HEK293 (cell line): ENCODE data around the gene PCSK2.

Source experiments
- CTCF ChIA-PET: fragments of 350-600 bp; formaldehyde crosslinking; extraction: SDS; loops from one replicate; lab custom pipeline; 2021; ENCODE audit warnings: antibody characterized with exemption; lab: Yijun Ruan, JAX
- POLR2A ChIA-PET: fragments of 300-600 bp; formaldehyde crosslinking; extraction: SDS; loops from one replicate; lab custom pipeline; 2020; ENCODE audit warnings: antibody characterized with exemption, inconsistent platforms; lab: Yijun Ruan, JAX
- H3K27ac ChIP-seq: fragments of 200-500 bp; sonication (Bioruptor generic); 2 replicates; pipeline ENCODE4 v1.5.1; 2014; ENCODE audit warnings: low read depth, low read length, control low read depth, inconsistent platforms; ENCODE audit errors: extremely low read depth
- H3K36me3 ChIP-seq, 2 experiments: fragments of 200-500 bp in 1 of 2; sonication (Bioruptor generic) in 1 of 2; 1 replicate in 1 of 2; 2 replicates in 1 of 2; pipeline ENCODE4 v1.5.1; 2014 to 2017; ENCODE audit warnings: inconsistent platforms in 2 of 2, low read length in 2 of 2; ENCODE audit not compliant: control insufficient read depth in 2 of 2, insufficient read depth in 1 of 2
- H3K4me1 ChIP-seq: fragments of 200-500 bp; sonication (Bioruptor generic); 2 replicates; pipeline ENCODE4 v1.5.1; 2014; ENCODE audit warnings: mild to moderate bottlenecking, low read length, inconsistent platforms; ENCODE audit not compliant: control insufficient read depth, insufficient read depth
- H3K4me3 ChIP-seq: 2 replicates; pipeline ENCODE4 v1.5.1; 2011; ENCODE audit warnings: low read depth, mild to moderate bottlenecking, control low read depth, low read length, moderate library complexity
- H3K9me3 ChIP-seq: fragments of 200-500 bp; sonication (Bioruptor generic); 2 replicates; pipeline ENCODE4 v1.5.1; 2014; ENCODE audit warnings: low read depth, low read length, inconsistent platforms; ENCODE audit not compliant: control insufficient read depth, insufficient read depth
- BCL11B ChIP-seq: fragments of 450-650 bp; formaldehyde crosslinking; IDR thresholded peaks from 2 replicates; pipeline ENCODE4 v1.5.1; 2016; ENCODE audit warnings: low read depth, missing biosample characterization, missing genetic modification characterization
- CTCF ChIP-seq: fragments of 450-650 bp; formaldehyde crosslinking; IDR thresholded peaks from 2 replicates; pipeline ENCODE4 v1.5.1; 2016; ENCODE audit warnings: missing biosample characterization, missing genetic modification characterization
- GLI2 ChIP-seq: fragments of 450-650 bp; formaldehyde crosslinking; IDR thresholded peaks from 2 replicates; pipeline ENCODE4; 2017; ENCODE audit warnings: missing biosample characterization, missing genetic modification characterization, low read depth, borderline replicate concordance
- GLIS1 ChIP-seq: fragments of 450-650 bp; formaldehyde crosslinking; IDR thresholded peaks from 2 replicates; pipeline ENCODE4 v1.5.1; 2016; ENCODE audit warnings: missing biosample characterization, missing genetic modification characterization
- HOXD13 ChIP-seq: sonication (generic); formaldehyde crosslinking; IDR thresholded peaks from 2 replicates; pipeline ENCODE4 v1.8.0; 2022; ENCODE audit warnings: missing genetic modification reagents, borderline replicate concordance
- KLF7 ChIP-seq: fragments of 450-650 bp; formaldehyde crosslinking; IDR thresholded peaks from 2 replicates; pipeline ENCODE4 v1.5.1; 2016; ENCODE audit warnings: missing biosample characterization, missing genetic modification characterization, borderline replicate concordance
- MEIS1 ChIP-seq: sonication (generic); formaldehyde crosslinking; IDR thresholded peaks from 2 replicates; pipeline ENCODE4 v1.8.1; 2022; ENCODE audit warnings: missing genetic modification reagents, mild to moderate bottlenecking, borderline replicate concordance
- OSR2 ChIP-seq: fragments of 450-650 bp; formaldehyde crosslinking; IDR thresholded peaks from 2 replicates; pipeline ENCODE4 v1.5.1; 2016; ENCODE audit warnings: missing biosample characterization, missing genetic modification characterization
- ZBTB26 ChIP-seq: fragments of 450-650 bp; formaldehyde crosslinking; optimal IDR thresholded peaks from 2 replicates; pipeline ENCODE3; 2016; ENCODE audit warnings: missing biosample characterization, mild to moderate bottlenecking, missing genetic modification characterization
- ZBTB48 ChIP-seq: fragments of 450-650 bp; formaldehyde crosslinking; IDR thresholded peaks from 2 replicates; pipeline ENCODE4 v1.5.1; 2016; ENCODE audit warnings: missing biosample characterization, missing genetic modification characterization
- ZFP3 ChIP-seq: fragments of 450-650 bp; formaldehyde crosslinking; IDR thresholded peaks from 2 replicates; pipeline ENCODE4 v1.5.1; 2016; ENCODE audit warnings: low read depth, missing biosample characterization, missing genetic modification characterization
- ZNF114 ChIP-seq: fragments of 450-650 bp; formaldehyde crosslinking; IDR thresholded peaks from 2 replicates; pipeline ENCODE4 v1.5.0; 2017; ENCODE audit warnings: missing biosample characterization, missing genetic modification characterization
- ZNF146 ChIP-seq: fragments of 450-650 bp; formaldehyde crosslinking; IDR thresholded peaks from 2 replicates; pipeline ENCODE4 v1.5.1; 2016; ENCODE audit warnings: missing biosample characterization, missing genetic modification characterization
- ZNF221 ChIP-seq: fragments of 450-650 bp; formaldehyde crosslinking; IDR thresholded peaks from 2 replicates; pipeline ENCODE4 v1.5.1; 2017; ENCODE audit warnings: missing biosample characterization, missing genetic modification characterization, borderline replicate concordance
- ZNF37A ChIP-seq: fragments of 450-650 bp; IDR thresholded peaks from 2 replicates; pipeline ENCODE4 v1.5.1; 2018; ENCODE audit warnings: missing biosample characterization, missing genetic modification characterization
- ZNF473 ChIP-seq: fragments of 450-650 bp; formaldehyde crosslinking; IDR thresholded peaks from 2 replicates; pipeline ENCODE4 v1.5.1; 2017; ENCODE audit warnings: missing biosample characterization, missing genetic modification characterization
- ZNF488 ChIP-seq: fragments of 450-650 bp; formaldehyde crosslinking; IDR thresholded peaks from 2 replicates; pipeline ENCODE4 v1.5.1; 2016; ENCODE audit warnings: missing biosample characterization, missing genetic modification characterization
- ZNF529 ChIP-seq: fragments of 450-650 bp; formaldehyde crosslinking; IDR thresholded peaks from 2 replicates; pipeline ENCODE4 v1.5.1; 2017; ENCODE audit warnings: missing genetic modification characterization, missing biosample characterization; ENCODE audit not compliant: insufficient replicate concordance
- ZNF621 ChIP-seq: fragments of 450-650 bp; formaldehyde crosslinking; IDR thresholded peaks from 2 replicates; pipeline ENCODE4 v1.5.1; 2017; ENCODE audit warnings: missing biosample characterization, missing genetic modification characterization
- ZNF626 ChIP-seq: fragments of 450-650 bp; sonication (Bioruptor Pico); formaldehyde crosslinking; IDR thresholded peaks from 2 replicates; pipeline ENCODE4 v1.5.1; 2018; ENCODE audit warnings: missing biosample characterization, missing genetic modification characterization, inconsistent platforms
- ZNF677 ChIP-seq: fragments of 450-650 bp; IDR thresholded peaks from 2 replicates; pipeline ENCODE4 v1.5.0; 2018; ENCODE audit warnings: missing biosample characterization, mild to moderate bottlenecking, missing genetic modification characterization, moderate library complexity
- ZNF785 ChIP-seq: fragments of 450-650 bp; formaldehyde crosslinking; IDR thresholded peaks from 2 replicates; pipeline ENCODE4 v1.5.1; 2016; ENCODE audit warnings: missing biosample characterization, missing genetic modification characterization
- ZNF791 ChIP-seq: fragments of 450-650 bp; formaldehyde crosslinking; IDR thresholded peaks from 2 replicates; pipeline ENCODE4 v1.5.1; 2016; ENCODE audit warnings: missing biosample characterization, missing genetic modification characterization
- ZNF843 ChIP-seq: fragments of 450-650 bp; formaldehyde crosslinking; IDR thresholded peaks from 2 replicates; pipeline ENCODE4 v1.5.1; 2016; ENCODE audit warnings: missing biosample characterization, missing genetic modification characterization
- ZXDB ChIP-seq: fragments of 450-650 bp; formaldehyde crosslinking; IDR thresholded peaks from 2 replicates; pipeline ENCODE4 v1.5.1; 2016; ENCODE audit warnings: missing biosample characterization, missing genetic modification characterization

The PCSK2 gene

GRCh38 chr20:17427638-17428037, 200.8 kb downstream of the PCSK2 start:
- CTCF ChIA-PET, result interaction anchor here (7.8 kb wide), 1 partner anchor 624 kb away, joined by 92 read pairs; no protein-coding TSS in a partner anchor
- Histone ChIP-seq H3K9me3 (no peaks in the 10 kb centered on the region), H3K4me3 (no peak overlapping the region), H3K4me1 (no peaks in the 10 kb centered on the region), H3K36me3 (no peaks in the 10 kb centered on the region), H3K27ac (no peak overlapping the region)
- POLR2A ChIA-PET, result no interaction called here
- TF ChIP-seq ZBTB26 (no peak), GLIS1 (tag by site-specific recombination) (no peak), ZNF37A (no peak), OSR2 (tag by site-specific recombination) (no peak), ZNF791 (tag by site-specific recombination) (no peak), ZNF626 (tag by site-specific recombination) (no peak), HOXD13 (CRISPR knock-in tag) (no peak), KLF7 (tag by site-specific recombination) (no peak), ZFP3 (tag by site-specific recombination) (no peak), CTCF (tag by site-specific recombination) (no peak), GLI2 (tag by site-specific recombination) (no peak), ZNF677 (tag by site-specific recombination) (no peak), ZNF621 (tag by site-specific recombination) (no peak), ZXDB (tag by site-specific recombination) (no peak), ZNF473 (tag by site-specific recombination) (no peak), ZNF146 (no peak), BCL11B (tag by site-specific recombination) (no peak)

DNA sequence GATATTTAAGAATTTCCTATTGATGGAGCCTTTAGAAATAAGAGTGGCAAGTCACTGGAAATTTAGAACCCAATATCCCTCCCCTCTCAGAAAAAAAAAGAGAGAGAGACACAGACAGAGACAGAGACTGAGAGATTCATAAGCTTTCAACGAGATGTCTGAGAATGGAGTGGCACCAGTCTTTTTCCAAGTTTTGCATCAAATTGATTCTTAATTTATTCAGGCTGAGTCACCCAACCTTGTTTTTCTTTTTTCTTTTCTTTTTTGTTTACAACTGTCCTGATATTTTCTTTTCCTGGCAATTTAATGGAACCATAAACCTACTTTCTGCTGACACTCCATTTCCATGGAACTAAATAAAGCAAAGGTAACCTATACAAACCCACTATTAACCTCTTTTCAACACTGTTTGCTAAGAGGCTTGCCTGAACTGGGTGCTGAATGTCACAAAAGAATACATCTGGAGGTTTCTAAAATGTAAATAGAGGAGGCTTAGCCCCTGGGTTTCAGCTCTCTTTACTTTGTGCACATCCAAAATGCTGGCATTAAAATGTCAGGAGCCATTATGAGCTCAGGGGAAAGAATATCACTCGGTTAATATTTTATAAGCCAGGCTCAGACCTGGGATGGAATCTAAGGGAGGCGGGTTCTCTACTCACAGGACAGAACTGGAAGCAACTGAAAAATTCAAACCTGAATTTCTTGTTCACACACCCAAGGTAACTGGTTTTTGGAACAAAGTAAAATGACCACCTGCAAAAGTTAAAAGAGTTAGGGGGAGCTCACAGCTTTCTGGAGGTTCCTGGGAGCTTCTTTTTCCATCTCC, 203.5 kb downstream of the PCSK2 start:
- Histone ChIP-seq H3K27ac (no peak overlapping the region), H3K9me3 (no peaks in the 10 kb centered on the region), H3K4me1 (no peaks in the 10 kb centered on the region), H3K4me3 (no peak overlapping the region), H3K36me3 (no peaks in the 10 kb centered on the region)
- no peak for TF ChIP-seq ZNF488 (tag by site-specific recombination)
- no peak for TF ChIP-seq ZNF785 (tag by site-specific recombination)
- no peak for TF ChIP-seq ZNF221
- TF ChIP-seq ZBTB48 (tag by site-specific recombination), result no peak
- no peak for TF ChIP-seq ZNF114 (tag by site-specific recombination)
- TF ChIP-seq ZNF843, result no peak
- TF ChIP-seq ZNF529 (tag by site-specific recombination), result no peak
- TF ChIP-seq GLIS1 (tag by site-specific recombination), result no peak
- no peak for TF ChIP-seq MEIS1 (CRISPR knock-in tag)
- ChIA-PET POLR2A (no interaction called here), CTCF (interaction anchor here (0.5 to 7.8 kb wide), 16 partner anchors 10 to 631 kb away, joined by 3 to 92 read pairs (median 4); no protein-coding TSS in a partner anchor)
